Measurements from ENCODE around the gene NFU1.
"Not testable (repeated sequence)": the region's sequence is repeated elsewhere in the genome, so short reads cannot be mapped to it uniquely, and the experiment has no call there.

NFU1 gene

DNA sequence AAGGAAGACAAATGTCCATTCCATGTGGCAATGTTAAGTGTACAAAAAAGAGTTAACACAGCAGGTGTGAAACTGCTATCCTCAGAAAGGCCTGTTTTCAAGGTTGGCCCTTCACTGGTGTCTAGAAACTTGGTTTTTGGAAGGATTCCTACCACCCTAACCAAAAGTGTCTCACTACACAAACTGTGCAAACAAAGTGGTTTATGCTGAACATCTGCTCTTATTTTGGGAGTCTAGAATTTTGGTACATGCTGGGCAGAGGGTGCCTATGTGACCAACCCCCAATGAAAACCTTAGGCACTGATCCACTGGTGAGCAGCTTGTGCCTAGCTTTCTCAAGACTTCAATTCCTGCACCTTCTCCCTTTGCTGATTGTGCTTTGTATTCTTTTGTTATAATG is 64.5 kb downstream of the NFU1 start:
- Mint-ChIP-seq H3K9me3 (no peaks in the 10 kb centered on the region), H3K27ac (no peak overlapping the region), H3K4me1 (no peaks in the 10 kb centered on the region), H3K27me3 (no peaks in the 10 kb centered on the region), H3K36me3 (peaks cover 22% of the 10 kb centered on the region), H3K4me3 (no peak overlapping the region)
- DNase-seq (ENCODE audit: low spot score in 2 of 2), result no peak
- no peak for ATAC-seq (ENCODE audit: low read depth)

DNA sequence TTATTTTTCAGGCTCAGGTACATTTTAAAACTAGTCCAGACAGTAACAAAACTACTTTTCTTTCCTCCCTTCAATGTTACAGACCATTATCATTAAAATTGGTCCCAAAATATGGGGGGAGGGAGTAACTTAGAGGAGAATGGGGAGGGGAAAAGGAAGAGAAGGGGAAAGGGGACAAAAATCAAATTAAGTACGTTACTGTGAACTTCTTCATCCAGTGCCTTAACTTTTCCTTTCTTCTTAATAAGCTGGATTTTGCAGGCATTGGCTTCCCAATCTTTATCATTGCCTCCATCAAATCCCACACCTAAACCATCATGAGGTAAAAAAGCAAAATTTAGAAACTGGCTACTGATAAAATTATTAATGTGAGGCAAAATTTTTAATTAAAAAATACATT is 67.4 kb downstream of the NFU1 start:
- Mint-ChIP-seq H3K36me3 (peaks cover 34% of the 10 kb centered on the region), H3K4me3 (no peak overlapping the region), H3K4me1 (no peaks in the 10 kb centered on the region), H3K27ac (no peak overlapping the region), H3K27me3 (no peaks in the 10 kb centered on the region), H3K9me3 (no peaks in the 10 kb centered on the region)
- ATAC-seq (ENCODE audit: low read depth) (no peak), DNase-seq (ENCODE audit: low spot score in 2 of 2) (no peak)

DNA sequence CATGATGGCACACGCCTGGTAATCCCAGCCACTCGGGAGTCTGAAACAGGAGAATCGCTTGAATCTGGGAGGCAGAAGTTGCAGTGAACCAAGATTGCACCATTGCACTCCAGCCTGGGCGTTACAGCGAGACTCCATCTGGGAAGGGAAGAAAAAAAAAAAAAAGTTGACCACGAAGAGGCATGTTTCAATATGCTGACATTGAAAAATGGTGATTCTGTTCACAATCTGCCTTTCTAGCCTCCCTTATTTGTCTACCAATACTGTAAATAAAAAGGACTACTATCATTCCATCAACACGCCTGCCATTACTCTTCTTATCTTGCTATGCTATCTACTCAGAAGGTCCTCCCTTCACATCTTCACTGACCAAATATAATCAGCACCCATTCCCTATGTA is 68.6 kb downstream of the NFU1 start:
- Mint-ChIP-seq H3K4me3 (no peak overlapping the region), H3K9me3 (no peaks in the 10 kb centered on the region), H3K36me3 (peaks cover 34% of the 10 kb centered on the region), H3K27me3 (no peaks in the 10 kb centered on the region), H3K4me1 (no peaks in the 10 kb centered on the region), H3K27ac (no peak overlapping the region)
- ATAC-seq (ENCODE audit: low read depth) (no peak), DNase-seq (ENCODE audit: low spot score in 2 of 2) (no peak)

DNA sequence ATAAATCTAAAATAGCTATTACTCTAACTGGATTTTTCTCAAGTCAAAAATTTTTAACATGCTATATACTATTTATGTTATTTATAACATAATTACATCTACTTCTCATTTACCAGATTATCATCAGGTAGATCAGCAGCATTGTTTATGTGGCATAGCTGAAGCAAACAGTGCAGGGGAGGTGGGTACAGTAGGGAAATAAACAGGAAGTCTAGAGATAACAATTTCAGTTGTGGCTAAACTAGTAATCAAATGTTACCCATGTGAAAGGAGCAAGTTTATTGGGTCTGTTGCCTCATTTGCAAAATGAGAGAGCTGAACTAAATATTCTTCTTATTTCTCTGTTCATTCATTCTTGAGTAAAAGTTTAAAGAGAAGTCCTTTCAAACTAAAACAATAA is 77.9 kb downstream of the NFU1 start:
- Mint-ChIP-seq H3K27ac (no peak overlapping the region), H3K4me3 (no peak overlapping the region), H3K9me3 (no peaks in the 10 kb centered on the region), H3K36me3 (peaks cover 27% of the 10 kb centered on the region), H3K4me1 (no peaks in the 10 kb centered on the region), H3K27me3 (no peaks in the 10 kb centered on the region)
- ATAC-seq (ENCODE audit: low read depth), result no peak
- no peak for DNase-seq (ENCODE audit: low spot score in 2 of 2)

DNA sequence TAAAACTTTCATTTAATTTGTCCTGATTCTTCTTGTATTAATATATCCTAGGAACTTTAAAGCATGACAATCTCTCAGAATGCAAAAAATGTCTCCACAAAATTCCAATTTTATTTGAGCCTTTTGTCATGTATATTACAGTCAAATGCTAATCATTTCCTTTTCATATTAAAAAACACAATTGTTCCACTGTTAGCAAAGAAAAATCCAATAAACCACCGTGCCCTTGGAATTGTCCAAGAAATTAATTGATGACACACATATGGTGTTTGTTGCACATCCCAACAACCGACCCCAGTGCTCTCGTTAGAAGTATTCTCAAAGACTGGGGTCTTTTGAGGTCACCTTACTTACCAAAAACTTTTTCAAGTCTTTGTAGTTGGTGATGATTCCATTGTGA is 78.3 kb downstream of the NFU1 start:
- no peak overlapping the region for H3K27ac Mint-ChIP-seq
- no peak overlapping the region for H3K4me3 Mint-ChIP-seq
- DNase-seq (ENCODE audit: low spot score in 2 of 2), result no peak
- H3K36me3 Mint-ChIP-seq, result peaks cover 30% of the 10 kb centered on the region
- no peaks in the 10 kb centered on the region for H3K9me3 Mint-ChIP-seq
- no peaks in the 10 kb centered on the region for H3K27me3 Mint-ChIP-seq
- ATAC-seq (ENCODE audit: low read depth), result no peak
- H3K4me1 Mint-ChIP-seq, result no peaks in the 10 kb centered on the region

DNA sequence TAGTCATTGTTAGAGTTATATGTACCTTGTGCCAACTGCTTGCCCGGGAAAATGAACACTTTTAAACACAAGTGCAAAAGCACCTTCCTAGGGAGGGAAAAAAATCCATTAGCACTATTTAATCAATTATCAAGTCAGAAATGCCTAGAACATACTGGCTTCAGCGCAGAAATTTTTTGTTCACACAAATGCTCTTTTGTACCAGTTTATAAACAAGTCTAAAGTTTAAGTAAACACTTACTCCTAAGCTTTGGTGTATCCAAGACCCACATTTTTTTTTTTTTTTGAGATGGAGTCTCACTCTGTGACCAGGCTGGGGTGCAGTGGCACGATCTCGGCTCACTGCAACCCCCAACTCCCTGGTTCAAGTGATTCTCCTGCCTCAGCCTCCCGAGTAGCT is 80.8 kb downstream of the NFU1 start:
- Mint-ChIP-seq H3K36me3 (peaks cover 30% of the 10 kb centered on the region), H3K27ac (no peak overlapping the region), H3K27me3 (no peaks in the 10 kb centered on the region), H3K9me3 (no peaks in the 10 kb centered on the region), H3K4me3 (no peak overlapping the region), H3K4me1 (no peaks in the 10 kb centered on the region)
- DNase-seq (ENCODE audit: low spot score in 2 of 2) (no peak), ATAC-seq (ENCODE audit: low read depth) (no peak)

DNA sequence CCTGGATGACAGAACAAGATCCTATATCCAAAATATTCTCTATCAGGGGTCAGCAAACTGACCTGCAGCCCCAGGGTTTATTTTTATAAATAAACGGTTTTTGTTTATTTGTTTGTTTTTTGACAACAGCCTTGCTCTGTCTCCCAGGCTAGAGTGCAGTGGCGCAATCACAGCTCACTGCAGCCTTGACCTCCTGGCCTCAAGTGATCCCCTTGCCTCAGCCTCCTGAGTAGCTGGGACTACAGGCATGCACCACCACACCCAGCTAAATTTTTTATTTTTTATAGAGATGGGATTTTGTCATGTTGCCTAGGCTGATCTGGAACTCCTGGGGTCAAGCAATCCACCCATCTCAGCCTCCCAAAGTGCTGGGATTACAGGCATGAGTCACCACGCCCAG is 82.3 kb downstream of the NFU1 start:
- H3K9me3 Mint-ChIP-seq; H3K27me3 Mint-ChIP-seq; DNase-seq (ENCODE audit: low spot score in 2 of 2); ATAC-seq (ENCODE audit: low read depth); H3K4me1 Mint-ChIP-seq; H3K27ac Mint-ChIP-seq; H3K4me3 Mint-ChIP-seq: not testable (repeated sequence)
- H3K36me3 Mint-ChIP-seq, result peaks cover 30% of the 10 kb centered on the region

DNA sequence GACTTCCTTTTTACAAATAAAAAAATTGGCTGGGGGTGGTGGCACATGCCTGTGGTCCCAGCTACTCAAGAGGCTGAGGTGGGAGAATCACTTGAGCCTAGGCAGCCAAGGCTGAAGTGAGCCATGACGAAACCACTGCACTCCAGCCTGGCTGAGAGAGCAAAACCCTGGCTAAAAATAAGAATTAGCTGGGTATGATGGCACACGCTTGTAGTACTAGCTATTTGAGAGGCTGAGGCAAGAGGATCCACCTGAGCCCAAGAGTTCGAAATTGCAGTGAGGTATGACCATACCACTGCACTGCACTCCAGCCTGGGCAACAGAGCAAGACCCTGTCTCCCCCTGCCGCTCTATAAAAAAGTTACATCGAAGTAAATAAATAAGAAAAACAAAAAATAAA is 83.9 kb downstream of the NFU1 start:
- DNase-seq (ENCODE audit: low spot score in 2 of 2) (no peak), ATAC-seq (ENCODE audit: low read depth) (no peak)
- Mint-ChIP-seq H3K27me3 (no peaks in the 10 kb centered on the region), H3K27ac (no peak overlapping the region), H3K4me1 (no peaks in the 10 kb centered on the region), H3K4me3 (no peak overlapping the region), H3K36me3 (peaks cover 38% of the 10 kb centered on the region), H3K9me3 (no peaks in the 10 kb centered on the region)

DNA sequence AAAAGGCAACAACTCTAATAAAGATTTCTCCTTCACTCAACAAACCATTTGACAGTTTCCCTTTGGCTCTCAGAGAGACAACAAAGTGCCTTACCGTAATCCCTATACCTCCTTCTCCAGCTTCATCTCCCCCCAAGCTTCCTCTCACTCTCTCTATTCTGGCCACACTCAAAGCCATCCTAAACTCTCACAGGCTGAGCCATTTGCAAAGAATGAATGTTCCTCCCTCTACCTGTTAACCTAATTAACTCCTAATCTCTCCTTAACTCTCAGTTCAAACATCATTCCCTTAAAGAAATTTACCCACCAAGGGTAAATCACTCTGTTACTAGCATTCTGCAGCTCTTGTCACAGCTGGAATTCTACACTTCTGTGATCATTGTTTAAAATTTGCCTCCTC is 88.5 kb downstream of the NFU1 start:
- Mint-ChIP-seq H3K27ac (peak overlapping the region; percentile 21), H3K27me3 (no peaks in the 10 kb centered on the region), H3K36me3 (peaks cover 29% of the 10 kb centered on the region), H3K9me3 (no peaks in the 10 kb centered on the region), H3K4me1 (no peaks in the 10 kb centered on the region), H3K4me3 (no peak overlapping the region)
- ATAC-seq (ENCODE audit: low read depth) (no peak), DNase-seq (ENCODE audit: low spot score in 2 of 2) (no peak)
